Suprapubic skin (tissue), 4 donors: ENCODE data around the gene SUSD4. TPM values are rescaled to one million over a fixed set of nuclear protein-coding genes. Genes with fewer than 3 reads are reported as not detected.
A peak's percentile ranks its signal among the peaks of the same experiment; 100 is the strongest.

Experiments used
- DNase-seq, 2 donors: peaks; one replicate each; pipeline ENCODE4 v3.0.0-alpha.2; 2019; ENCODE audit warnings: low spot score in 2 of 2
- H3K27ac ChIP-seq: fragments of 200-600 bp; sonication (generic); one replicate; pipeline ENCODE4 v1.5.1; 2019
- H3K27me3 ChIP-seq: fragments of 200-600 bp; sonication (generic); one replicate; pipeline ENCODE4 v1.5.1; 2019
- H3K36me3 ChIP-seq: fragments of 200-600 bp; sonication (generic); one replicate; pipeline ENCODE4 v1.5.1; 2019
- H3K4me1 ChIP-seq: fragments of 200-600 bp; sonication (generic); one replicate; pipeline ENCODE4 v1.5.1; 2019
- H3K4me3 ChIP-seq: fragments of 200-600 bp; sonication (generic); one replicate; pipeline ENCODE4 v1.5.1; 2019; ENCODE audit warnings: mild to moderate bottlenecking
- H3K9me3 ChIP-seq: fragments of 200-600 bp; sonication (generic); one replicate; pipeline ENCODE4 v1.5.1; 2019
- EP300 ChIP-seq: sonication (generic); formaldehyde crosslinking; IDR thresholded peaks from one replicate; pipeline ENCODE4 v1.6.1; 2017; ENCODE audit warnings: antibody characterized with exemption
- POLR2A ChIP-seq, 2 donors: fragments of 450-650 bp; IDR thresholded peaks; one replicate each; pipeline ENCODE4 v1.6.1; 2017; ENCODE audit warnings: antibody characterized with exemption in 2 of 2, mild to moderate bottlenecking in 2 of 2, moderate library complexity in 2 of 2
- POLR2AphosphoS5 ChIP-seq, 3 donors: sonication (generic); formaldehyde crosslinking; IDR thresholded peaks; one replicate each; pipeline ENCODE4 v1.6.1; 2017; ENCODE audit warnings: antibody characterized with exemption in 3 of 3
- WGBS: methylation state at CpG from one replicate; pipeline ENCODE4 v1.1.5; 2018; 5-methylcytosine and 5-hydroxymethylcytosine counted together
- total RNA-seq, 4 donors: library from RNA; depleted of rRNA; stranded (reverse); fragments of >200 nt; gene quantifications; one replicate each; pipeline ENCODE4 v1.1.0, GENCODE V29; 2016
- TF ChIP-seq, protein P1 (sequence below), 2 donors: fragments of 200-600 bp in 1 of 2; fragments of 450-650 bp in 1 of 2; sonication (generic) in 1 of 2; IDR thresholded peaks; one replicate each; pipeline ENCODE4 v1.5.1; 2016 to 2019; ENCODE audit warnings: antibody characterized with exemption in 2 of 2, mild to moderate bottlenecking in 1 of 2, moderate library complexity in 1 of 2

The SUSD4 gene
- total RNA-seq, 4 donors from 2014 or later = 3.3 to 11.3 (median 6.7) TPM

DNA sequence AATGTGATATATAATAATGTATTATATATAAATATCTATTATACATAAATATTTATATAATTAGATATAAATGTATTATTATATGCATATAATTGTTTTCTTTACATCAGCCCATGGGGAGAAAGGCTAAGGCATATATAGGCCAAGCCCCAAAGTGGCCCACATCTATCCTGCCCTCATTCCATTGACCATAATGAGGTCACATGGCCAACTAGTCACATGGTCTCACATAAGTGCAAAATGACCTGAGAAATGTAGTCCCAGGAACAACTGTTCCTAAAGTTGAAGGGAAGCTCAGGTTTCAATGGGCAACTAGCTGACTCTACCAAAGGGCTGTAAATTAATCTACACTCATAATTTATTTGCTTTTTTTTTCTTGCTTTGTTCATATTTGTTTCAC lies 14.8 kb upstream of the SUSD4 start:
- TF ChIP-seq EP300 = no peak
- no peak for TF ChIP-seq POLR2AphosphoS5 (IDR thresholded peaks at IDR 0.05)
- TF ChIP-seq, protein P1, sequence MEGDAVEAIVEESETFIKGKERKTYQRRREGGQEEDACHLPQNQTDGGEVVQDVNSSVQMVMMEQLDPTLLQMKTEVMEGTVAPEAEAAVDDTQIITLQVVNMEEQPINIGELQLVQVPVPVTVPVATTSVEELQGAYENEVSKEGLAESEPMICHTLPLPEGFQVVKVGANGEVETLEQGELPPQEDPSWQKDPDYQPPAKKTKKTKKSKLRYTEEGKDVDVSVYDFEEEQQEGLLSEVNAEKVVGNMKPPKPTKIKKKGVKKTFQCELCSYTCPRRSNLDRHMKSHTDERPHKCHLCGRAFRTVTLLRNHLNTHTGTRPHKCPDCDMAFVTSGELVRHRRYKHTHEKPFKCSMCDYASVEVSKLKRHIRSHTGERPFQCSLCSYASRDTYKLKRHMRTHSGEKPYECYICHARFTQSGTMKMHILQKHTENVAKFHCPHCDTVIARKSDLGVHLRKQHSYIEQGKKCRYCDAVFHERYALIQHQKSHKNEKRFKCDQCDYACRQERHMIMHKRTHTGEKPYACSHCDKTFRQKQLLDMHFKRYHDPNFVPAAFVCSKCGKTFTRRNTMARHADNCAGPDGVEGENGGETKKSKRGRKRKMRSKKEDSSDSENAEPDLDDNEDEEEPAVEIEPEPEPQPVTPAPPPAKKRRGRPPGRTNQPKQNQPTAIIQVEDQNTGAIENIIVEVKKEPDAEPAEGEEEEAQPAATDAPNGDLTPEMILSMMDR (IDR thresholded peaks at IDR 0.05) = no peak
- no peak for TF ChIP-seq POLR2A (IDR thresholded peaks at IDR 0.05)
- no peak for DNase-seq
- peaks cover 6% of the 10 kb centered on the region for H3K9me3 ChIP-seq

DNA sequence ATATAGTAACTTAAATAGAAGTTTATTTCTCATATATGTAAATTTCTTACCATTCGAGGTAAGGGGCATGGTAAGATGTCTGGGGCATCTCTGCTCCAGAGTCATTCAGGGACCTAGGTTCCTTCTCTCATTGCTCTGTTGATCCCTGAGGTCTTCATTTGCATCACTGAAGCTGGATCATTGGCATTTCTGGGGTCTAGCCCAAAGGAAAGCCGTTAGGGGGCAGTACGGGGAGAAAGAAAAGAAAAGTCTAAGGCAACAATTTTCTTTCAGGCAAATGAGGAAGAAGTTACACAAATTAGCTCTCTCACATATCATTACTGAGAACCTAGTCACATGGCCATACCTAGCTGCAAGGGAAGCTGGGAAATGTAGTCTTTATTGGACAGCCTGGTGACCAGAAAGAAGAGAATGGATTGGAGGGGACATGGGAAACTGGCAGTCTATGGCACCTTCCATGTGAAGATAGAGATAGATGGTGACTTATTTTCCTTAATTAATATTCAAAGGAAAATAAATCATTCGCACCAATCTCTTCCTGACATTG lies 10.2 kb upstream of the SUSD4 start:
- DNase-seq = no peak
- Histone ChIP-seq H3K27me3 (no peaks in the 10 kb centered on the region), H3K36me3 (no peaks in the 10 kb centered on the region), H3K4me1 (no peaks in the 10 kb centered on the region), H3K4me3 (no peak overlapping the region), H3K9me3 (peaks cover 6% of the 10 kb centered on the region), H3K27ac (no peak overlapping the region)
- no peak for TF ChIP-seq POLR2A (IDR thresholded peaks at IDR 0.05)
- TF ChIP-seq EP300 = no peak
- TF ChIP-seq, protein P1 (IDR thresholded peaks at IDR 0.05) = no peak
- TF ChIP-seq POLR2AphosphoS5 (IDR thresholded peaks at IDR 0.05) = no peak
- WGBS = 83% methylated on average over 4 of the region's 4 CpGs

More for the DNA sequence above, 14.8 kb upstream of the SUSD4 start:
- Histone ChIP-seq H3K4me1 (no peaks in the 10 kb centered on the region), H3K27me3 (no peaks in the 10 kb centered on the region), H3K4me3 (no peak overlapping the region), H3K36me3 (no peaks in the 10 kb centered on the region), H3K27ac (no peak overlapping the region)

DNA sequence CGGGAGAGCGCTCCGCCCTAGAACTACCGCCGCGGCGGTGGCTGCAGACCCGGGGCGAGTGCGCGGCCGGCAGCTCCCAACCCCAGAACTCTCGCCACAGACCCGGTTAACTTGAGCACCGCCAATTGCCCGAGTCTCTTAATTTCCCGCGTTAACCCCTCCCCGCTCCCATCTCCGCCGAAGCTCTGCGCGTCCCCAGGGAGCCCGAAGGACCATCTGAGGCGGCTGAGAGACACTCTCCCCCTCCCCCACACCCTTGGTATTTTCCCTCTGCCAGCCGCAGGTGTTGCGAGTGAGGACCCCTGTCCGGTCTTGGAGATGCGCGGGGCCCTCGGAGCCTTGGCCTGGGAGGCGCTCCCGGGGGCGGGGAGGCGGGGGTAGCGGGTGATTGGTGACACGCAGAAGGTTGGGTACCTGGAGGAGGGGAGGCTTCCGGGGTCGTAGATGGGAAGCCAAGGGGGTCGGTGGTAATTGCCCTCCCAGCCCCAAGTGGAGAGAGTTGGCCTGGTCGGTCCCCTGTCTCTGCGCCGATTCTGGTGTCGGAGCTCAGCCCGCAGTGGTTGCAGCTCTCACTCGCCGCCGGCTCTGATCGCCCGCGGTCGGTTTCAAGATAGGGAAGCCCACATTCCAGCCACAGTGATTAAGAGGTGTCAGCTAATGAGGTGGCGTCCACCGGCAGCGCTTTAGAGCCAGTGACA lies 858 bp upstream of the SUSD4 start:
- TF ChIP-seq EP300 (no peak), POLR2AphosphoS5 (IDR thresholded peaks at IDR 0.05) (no peak), POLR2A (IDR thresholded peaks at IDR 0.05) (no peak)
- TF ChIP-seq, protein P1 (IDR thresholded peaks at IDR 0.05) = no peak
- peaks cover 24% of the 10 kb centered on the region for H3K4me1 ChIP-seq
- peak overlapping the region; percentile 61 for H3K4me3 ChIP-seq
- H3K27ac ChIP-seq = no peak overlapping the region
- no peak for DNase-seq
- H3K36me3 ChIP-seq = no peaks in the 10 kb centered on the region
- no peaks in the 10 kb centered on the region for H3K9me3 ChIP-seq
- WGBS = 17% methylated on average over 19 of the region's 55 CpGs
- H3K27me3 ChIP-seq = peaks cover 19% of the 10 kb centered on the region

DNA sequence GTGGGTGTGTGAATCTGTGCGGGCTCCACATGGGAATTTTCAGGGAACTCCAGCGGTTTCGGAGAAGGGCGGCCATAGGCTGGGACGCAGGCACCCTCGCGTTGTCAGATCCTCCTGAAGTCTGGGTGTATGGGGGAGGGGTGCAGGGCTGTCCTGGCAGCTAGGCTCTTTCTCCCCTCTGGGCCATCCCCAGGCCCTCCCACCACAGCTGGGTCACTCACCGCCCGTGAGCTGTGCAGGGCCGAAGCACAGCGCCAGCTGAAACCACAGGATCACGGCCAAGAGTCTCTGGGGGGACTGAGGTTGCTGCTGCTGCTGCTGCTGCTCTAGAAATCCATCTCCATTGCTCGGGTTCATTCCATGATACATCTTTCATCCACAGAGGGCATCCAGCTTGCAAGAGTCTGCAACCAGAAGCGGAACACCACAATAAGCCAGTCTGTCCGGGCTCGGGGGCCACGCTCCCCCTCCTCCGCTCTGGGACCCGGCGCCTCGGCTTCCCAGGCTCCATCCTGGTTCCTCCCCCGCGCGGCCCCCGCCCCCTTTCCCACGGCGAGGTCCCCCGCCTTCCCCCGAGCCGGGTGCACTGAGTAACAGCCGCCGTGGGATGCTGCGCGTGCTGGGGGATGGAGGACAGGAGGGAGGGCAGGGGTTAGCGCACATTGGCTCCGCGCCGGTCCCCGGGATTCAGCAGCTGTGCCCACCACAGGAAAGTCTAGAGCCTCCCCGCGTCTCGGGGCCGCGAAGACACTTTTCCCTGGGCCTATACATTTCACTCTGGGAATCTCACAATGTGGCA lies 720 bp downstream of the SUSD4 start:
- H3K4me1 ChIP-seq = peaks cover 24% of the 10 kb centered on the region
- TF ChIP-seq, protein P1 (IDR thresholded peaks at IDR 0.05) = no peak
- TF ChIP-seq POLR2A (IDR thresholded peaks at IDR 0.05) (no peak), EP300 (no peak), POLR2AphosphoS5 (IDR thresholded peaks at IDR 0.05) (no peak)
- peaks cover 19% of the 10 kb centered on the region for H3K27me3 ChIP-seq
- no peaks in the 10 kb centered on the region for H3K9me3 ChIP-seq
- WGBS = under 1% methylated on average over 13 of the region's 44 CpGs
- no peak overlapping the region for H3K27ac ChIP-seq
- no peaks in the 10 kb centered on the region for H3K36me3 ChIP-seq
- no peak for DNase-seq
- H3K4me3 ChIP-seq = peak overlapping the region; percentile 61

DNA sequence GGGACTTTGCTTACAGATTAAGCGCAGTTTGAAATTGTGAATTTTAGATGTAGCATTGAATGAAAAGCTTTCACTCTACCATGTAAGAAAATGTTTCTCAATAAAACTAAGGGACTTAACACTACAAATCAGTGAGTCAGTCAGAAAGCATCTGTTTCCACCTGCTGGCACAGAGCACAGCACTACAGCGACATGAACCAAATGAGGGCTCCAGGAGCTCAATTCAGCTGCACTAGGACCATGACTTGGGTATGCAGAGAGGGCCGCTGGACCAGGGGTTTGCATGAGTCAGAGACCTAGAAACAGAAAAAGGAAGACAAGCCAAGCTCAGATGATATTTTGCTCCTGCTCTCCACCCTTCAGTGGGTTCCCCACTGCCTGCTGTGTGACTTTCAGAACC lies 5.2 kb downstream of the SUSD4 start:
- TF ChIP-seq EP300 (no peak), POLR2A (IDR thresholded peaks at IDR 0.05) (no peak), POLR2AphosphoS5 (IDR thresholded peaks at IDR 0.05) (no peak)
- TF ChIP-seq, protein P1 (IDR thresholded peaks at IDR 0.05) = no peak
- H3K27ac ChIP-seq = no peak overlapping the region
- DNase-seq = no peak

More for the DNA sequence above, 5.2 kb downstream of the SUSD4 start:
- Histone ChIP-seq H3K4me3 (no peak overlapping the region), H3K27me3 (no peaks in the 10 kb centered on the region), H3K9me3 (no peaks in the 10 kb centered on the region), H3K36me3 (no peaks in the 10 kb centered on the region), H3K4me1 (peaks cover 11% of the 10 kb centered on the region)
- 87% methylated on average over 3 of the region's 3 CpGs for WGBS
